Activated CD4-positive, alpha-beta T cell treated with anti-CD3 and anti-CD28 coated beads for 48 hours (primary cell): ENCODE results near the gene CLIC3.

Experiments
- DNase-seq: peaks from one replicate; pipeline ENCODE4 v3.0.0-alpha.2; 2020

Gene CLIC3

DNA sequence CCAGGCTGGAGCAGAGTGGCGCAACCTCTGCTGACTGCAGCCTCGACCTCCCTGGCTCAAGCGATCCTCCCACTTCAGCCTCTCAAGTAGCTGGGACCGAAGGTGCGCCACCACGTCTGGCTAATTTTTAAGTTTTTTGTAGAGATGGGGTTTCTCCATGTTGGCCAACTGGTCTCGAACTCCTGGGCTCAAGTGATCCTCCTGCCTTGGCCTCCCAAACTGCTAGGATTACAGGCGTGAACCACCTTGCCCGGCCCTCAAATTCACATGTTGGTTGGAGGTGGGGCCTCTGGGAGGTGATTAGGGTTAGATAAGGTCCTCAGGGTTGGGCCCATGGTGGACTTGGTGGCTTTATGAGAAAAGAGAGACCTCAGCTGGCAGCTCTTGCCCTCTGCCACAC is 34.2 kb downstream of the CLIC3 start:
- no peak for DNase-seq

DNA sequence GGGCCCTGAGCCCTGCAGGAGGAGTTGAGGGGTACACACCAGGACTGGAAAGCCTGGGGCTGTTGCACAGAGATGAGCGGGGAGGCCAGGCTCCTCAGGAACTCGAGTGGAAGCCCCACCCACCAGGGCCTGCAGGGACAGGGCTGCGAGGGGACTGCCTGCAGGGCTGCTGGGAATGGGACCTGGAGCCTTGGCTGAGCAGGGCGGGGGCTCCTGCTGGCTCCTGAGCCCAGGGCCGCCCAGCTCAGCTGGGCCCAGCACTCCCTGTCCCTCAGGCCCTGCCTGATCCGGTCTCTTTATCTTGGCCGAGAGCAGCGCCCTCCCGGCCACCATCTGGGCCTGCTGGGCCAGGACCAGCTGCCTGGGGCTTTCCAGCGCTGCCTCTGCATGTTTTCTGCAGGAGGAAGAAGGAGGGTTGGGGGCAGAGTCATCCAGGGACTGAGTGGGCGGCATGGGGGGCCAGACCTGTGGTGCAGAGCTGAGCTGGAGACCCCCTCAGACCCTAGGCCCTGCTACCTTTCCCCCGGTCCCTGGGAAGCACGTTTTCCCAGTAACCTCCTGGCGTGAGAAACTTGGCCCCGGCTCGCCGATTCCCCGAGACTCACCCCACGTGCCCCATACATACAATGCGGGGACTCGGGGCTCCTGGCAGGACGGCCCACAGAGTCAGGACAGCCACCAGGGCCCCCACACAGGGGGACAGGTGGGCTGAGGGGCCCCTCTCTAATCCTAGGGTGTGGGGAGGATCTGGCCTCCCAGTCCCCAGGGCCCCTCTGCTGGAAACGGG is 34.9 kb downstream of the CLIC3 start:
- DNase-seq: no peak

DNA sequence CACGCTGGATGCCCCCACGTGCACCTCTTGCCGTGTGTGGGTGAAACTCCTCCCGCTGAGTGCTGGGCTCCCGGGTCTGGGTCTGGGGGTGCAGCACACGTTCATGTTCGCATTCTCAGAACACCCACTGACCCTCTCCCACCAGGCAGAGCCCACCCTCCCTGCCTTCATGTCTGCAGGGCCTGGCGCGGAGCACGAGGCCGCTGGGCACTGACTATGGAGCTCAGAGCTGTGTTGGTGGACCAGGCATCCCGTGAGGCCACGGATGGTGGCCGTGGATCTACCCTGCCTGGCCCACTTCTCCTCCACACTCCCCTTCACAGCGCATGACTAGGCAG is 35.5 kb downstream of the CLIC3 start:
- DNase-seq: no peak

- DNase-seq: no peak
These were observed 36.0 kb downstream of the CLIC3 start for GRCh38 chr9:136960212-136960937.

DNA sequence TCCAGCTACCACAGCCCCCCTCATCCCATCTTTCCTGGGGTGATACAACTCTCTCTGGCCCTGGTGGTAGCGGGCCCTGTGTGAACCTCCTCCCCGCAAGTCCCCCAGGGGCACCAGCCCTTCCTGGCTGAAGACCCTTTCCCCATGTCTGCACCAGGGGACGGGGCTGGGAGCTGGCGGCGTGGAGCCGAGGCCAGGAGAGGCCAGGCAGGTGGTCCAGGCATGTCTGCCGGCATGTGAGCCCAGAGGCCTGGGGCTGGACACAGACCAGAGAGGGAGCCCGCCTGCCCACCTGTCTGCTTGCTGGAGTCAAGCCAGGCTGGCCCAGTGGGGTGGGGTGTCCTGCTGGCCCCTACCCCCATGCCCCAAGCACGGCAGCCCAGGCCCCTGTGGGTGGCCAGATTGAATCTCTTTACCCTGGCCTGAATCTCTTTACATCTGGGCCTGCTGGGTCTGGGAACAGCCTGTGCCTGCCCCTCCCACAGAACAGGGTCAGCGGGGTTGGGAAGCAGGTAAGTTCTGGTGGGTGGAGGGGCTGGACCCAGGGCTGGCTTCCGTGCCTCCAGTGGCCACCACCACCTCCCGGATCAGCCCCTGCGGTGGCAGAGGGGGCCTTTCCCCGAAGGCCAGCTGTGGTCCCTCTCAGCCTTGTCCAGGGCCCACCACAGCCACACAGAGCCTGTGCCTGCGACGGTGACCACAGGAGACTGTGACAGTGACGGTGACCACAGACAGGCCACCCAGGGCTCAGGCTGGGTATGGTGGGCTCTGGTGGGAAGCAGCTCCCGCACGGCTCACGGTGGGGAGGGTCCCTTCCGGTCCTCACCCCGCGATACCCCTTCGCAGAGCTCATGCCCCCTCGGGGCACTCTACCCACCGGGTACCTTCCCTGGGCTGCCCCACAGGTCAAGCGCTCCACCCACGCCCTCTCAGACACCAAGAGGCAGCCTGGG is 37.2 kb downstream of the CLIC3 start:
- no peak for DNase-seq

GRCh38 chr9:136958473-136958872 is 37.9 kb downstream of the CLIC3 start:
- no peak for DNase-seq

DNA sequence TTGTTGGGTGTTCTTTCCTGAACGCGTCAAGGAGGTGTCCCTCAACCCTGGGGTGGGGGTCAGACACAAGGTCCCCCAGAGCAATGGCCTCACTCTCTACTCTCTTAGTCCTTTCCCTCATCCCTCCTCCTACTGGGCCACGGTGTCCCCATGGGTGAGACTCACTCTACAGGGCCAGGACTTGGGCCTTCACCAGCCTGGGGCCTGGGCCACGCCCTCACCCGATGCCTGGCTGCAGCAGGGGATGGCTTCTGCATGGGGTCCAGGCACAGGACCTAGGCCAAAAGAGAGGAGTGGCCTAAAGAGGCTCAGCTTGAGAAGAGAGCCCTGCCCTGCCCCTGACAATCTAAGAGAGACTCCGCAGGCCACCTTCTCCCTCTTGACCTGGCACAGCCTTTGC is 38.5 kb downstream of the CLIC3 start:
- DNase-seq: no peak

GRCh38 chr9:136957461-136957860 is 38.9 kb downstream of the CLIC3 start:
- DNase-seq: no peak

- no peak for DNase-seq
These were observed 39.8 kb downstream of the CLIC3 start for GRCh38 chr9:136956604-136957003.

DNA sequence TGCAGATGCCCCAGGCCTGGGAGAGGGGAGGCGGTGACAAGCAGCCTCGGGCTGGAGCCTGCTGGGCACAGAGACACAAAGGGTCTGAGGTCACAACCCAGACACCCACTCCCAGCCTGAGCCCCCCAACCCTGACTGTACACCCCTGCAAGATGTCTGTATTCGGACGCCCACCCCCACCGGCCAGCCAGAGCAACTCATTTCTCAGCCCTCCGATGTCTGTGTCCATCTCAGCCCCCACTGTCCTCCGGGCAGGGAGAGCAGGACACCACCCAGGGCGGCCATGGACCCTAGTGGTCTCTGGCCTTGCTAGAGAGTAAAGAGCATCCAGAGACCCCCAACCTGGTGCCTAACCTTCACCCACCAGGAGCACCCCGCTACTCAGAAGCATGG is 40.4 kb downstream of the CLIC3 start:
- DNase-seq: no peak

- DNase-seq: no peak
These were observed 41.0 kb downstream of the CLIC3 start for GRCh38 chr9:136955202-136955942.

GRCh38 chr9:136954270-136955083 is 41.9 kb downstream of the CLIC3 start:
- DNase-seq: no peak

DNA sequence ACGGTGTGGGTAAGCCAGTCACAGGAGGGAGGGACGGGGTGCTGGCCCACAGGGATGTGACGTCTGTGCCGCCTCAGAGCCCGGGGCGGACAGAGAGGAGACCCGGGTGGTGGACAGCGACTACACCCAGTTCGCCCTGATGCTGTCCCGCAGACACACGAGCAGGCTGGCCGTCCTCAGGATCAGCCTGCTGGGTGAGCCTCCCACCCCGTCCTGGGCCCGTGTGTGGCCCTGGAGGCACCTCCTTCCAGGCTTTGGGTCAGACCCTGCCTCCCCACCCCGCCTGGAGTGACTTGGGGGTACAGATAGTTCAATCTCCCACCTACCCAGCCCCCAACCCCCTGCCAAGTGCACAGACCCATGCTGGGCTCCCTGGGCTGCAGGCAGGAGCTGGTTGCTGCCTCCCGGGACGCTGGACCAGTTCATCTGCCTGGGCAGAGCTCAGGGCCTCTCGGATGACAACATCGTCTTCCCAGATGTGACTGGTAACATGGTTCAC is 42.5 kb downstream of the CLIC3 start:
- no peak for DNase-seq

DNA sequence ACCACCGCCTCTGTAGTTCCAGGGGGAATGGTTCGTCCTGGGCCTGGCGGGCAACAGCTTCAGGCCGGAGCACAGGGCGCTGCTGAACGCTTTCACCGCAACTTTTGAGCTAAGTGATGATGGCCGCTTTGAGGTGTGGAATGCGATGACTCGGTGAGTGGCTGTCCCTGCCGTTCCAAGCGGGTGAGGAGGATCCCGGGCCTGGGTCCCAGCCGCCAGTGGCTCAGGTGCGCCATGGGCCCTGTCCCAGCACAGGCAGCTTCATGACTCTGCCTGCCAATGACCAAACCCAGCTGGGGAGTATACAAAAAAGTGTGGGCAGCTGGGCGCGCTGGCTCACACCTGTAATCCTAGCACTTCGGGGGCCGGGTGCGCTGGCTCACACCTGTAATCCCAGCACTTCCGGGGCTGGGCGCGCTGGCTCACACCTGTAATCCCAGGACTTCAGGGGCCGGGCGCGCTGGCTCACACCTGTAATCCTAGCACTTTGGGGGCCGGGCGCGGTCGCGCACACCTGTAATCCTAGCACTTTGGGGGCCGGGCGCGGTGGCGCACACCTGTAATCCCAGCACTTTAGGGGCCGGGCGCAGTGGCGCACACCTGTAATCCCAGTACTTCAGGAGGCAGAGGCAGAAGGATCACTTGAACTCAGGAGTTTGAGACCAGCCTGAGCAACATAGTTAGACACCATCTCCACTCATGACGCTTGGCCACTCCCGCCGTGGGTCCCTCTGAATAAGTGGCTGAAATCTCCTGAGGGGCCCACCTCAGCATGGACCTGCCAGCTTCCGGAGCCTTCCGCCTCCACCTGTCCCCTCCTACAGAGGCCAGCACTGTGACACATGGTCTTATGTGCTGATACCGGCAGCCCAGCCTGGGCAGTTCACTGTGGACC is 43.2 kb downstream of the CLIC3 start:
- DNase-seq: no peak

DNA sequence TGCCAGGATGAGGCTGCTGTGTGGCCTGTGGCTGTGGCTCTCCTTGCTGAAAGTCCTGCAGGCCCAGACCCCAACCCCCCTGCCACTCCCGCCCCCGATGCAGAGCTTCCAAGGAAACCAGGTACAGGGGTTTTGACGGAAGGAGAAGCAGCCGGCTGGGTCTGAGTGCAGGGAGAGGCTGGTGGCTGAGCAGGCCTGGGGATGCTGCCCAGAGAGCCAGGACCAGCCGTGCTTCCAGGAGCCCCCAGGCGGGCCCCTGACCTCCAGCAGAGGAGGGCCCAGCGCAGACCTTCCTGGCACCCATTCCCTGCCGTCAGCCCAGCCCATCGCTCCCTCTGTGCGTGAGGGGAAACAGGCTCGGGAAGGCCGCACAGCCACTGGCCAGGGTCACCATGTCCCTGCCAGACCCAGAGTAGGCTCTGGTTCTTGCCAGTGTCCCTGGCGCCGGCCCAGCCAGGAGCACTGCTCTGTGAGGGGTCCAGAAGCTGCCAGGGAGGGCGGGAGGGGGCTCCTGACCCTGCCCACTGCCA is 44.0 kb downstream of the CLIC3 start:
- DNase-seq: no peak

GRCh38 chr9:136951541-136952320 is 44.6 kb downstream of the CLIC3 start, which contains the start of gene LCN12:
LCN12 (plus strand) TSS chr9:136952273; CDS start chr9:136952328, 55 bp downstream.
- DNase-seq: no peak

DNA sequence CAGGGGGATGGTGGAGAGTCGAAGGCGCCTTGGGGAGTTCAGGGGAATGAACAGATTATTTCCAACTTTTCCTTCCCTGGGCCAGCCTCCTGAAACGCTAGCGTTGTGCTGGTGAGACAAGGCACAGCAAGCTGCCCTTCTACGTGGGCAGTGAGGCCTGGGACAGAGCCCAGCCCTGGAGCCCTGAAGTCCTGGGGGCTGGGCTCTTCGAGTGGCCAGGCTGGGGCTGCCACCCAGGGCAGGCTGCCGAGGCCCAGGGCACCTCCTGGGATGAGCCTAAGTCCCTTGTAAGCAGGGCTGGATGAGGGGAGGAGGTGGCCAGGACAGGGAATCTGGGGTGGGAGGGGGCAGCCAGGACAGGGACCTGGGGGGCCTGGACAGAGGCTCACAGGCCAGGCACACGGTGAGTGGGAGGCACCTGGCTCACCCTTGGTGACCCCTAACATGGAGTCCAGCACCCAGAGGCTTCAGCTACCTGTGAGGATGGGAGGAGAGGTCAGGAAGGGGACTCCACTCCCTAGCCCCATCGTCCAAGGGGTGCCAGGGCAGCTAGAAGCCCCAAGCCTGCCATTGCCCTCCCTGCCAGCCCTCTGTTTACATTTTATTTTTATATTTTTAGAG is 45.6 kb downstream of the CLIC3 start:
- no peak for DNase-seq

- peak; percentile 98 for DNase-seq
These were observed 46.3 kb downstream of the CLIC3 start for GRCh38 chr9:136949817-136950655.
